Neural cell (in vitro differentiated cells): ENCODE data around the gene FOXRED1. TPM values are rescaled to one million over a fixed set of nuclear protein-coding genes. Genes with fewer than 3 reads are reported as not detected.

Source experiments
- H2AFZ ChIP-seq: fragments of 200-600, 300-800 bp; sonication (generic), shearing (Covaris generic); 2 replicates; pipeline ENCODE4 v1.6.0; 2014; ENCODE audit warnings: low read depth, mild to moderate bottlenecking, antibody characterized with exemption, low read length, moderate library complexity
- H3F3A ChIP-seq: fragments of 200-600 bp; shearing (Covaris generic); 2 replicates; pipeline ENCODE4 v1.6.1; 2016; ENCODE audit warnings: mild to moderate bottlenecking, moderate library complexity, mixed read lengths, antibody characterized with exemption, low read length; ENCODE audit not compliant: insufficient read depth, poor library complexity, severe bottlenecking
- H3K27ac ChIP-seq: fragments of 200-600, 300-800 bp; sonication (generic), shearing (Covaris generic); 2 replicates; pipeline ENCODE4 v1.5.1; 2014; ENCODE audit warnings: mild to moderate bottlenecking, low read length, moderate library complexity
- H3K27me3 ChIP-seq: fragments of 300-800, 200-600 bp; sonication (generic), shearing (Covaris generic); 2 replicates; pipeline ENCODE4 v1.6.0; 2014; ENCODE audit warnings: mild to moderate bottlenecking, low read depth, low read length, moderate library complexity; ENCODE audit not compliant: insufficient read depth
- H3K36me3 ChIP-seq: fragments of 300-800, 200-600 bp; sonication (generic), shearing (Covaris generic); 2 replicates; pipeline ENCODE4 v1.5.1; 2014; ENCODE audit warnings: mild to moderate bottlenecking, antibody characterized with exemption, low read length, moderate library complexity; ENCODE audit not compliant: insufficient read depth
- H3K4me2 ChIP-seq: fragments of 300-800, 200-600 bp; sonication (generic), shearing (Covaris generic); 2 replicates; pipeline ENCODE4 v1.6.0; 2014; ENCODE audit warnings: mild to moderate bottlenecking, low read length
- H3K4me3 ChIP-seq: fragments of 300-800, 200-600 bp; sonication (generic), shearing (Covaris generic); 2 replicates; pipeline ENCODE4 v1.5.1; 2014; ENCODE audit warnings: mild to moderate bottlenecking, low read length, moderate library complexity
- H3K79me2 ChIP-seq: fragments of 200-600 bp; shearing (Covaris generic); replicated peaks from 2 replicates; pipeline ENCODE4 v1.6.0; 2014; ENCODE audit warnings: mild to moderate bottlenecking, low read length, moderate library complexity; ENCODE audit not compliant: insufficient read depth
- H3K9ac ChIP-seq: fragments of 300-800, 200-600 bp; sonication (generic), shearing (Covaris generic); 2 replicates; pipeline ENCODE4 v1.6.1; 2016; ENCODE audit warnings: mild to moderate bottlenecking, low read length, mixed read lengths
- H3K9me2 ChIP-seq: fragments of 200-600 bp; shearing (Covaris generic); 2 replicates; pipeline ENCODE4 v1.6.1; 2016; ENCODE audit warnings: mild to moderate bottlenecking, low read length, mixed read lengths; ENCODE audit not compliant: insufficient read depth
- H3K9me3 ChIP-seq: fragments of 200-600, 300-800 bp; sonication (generic), shearing (Covaris generic); 2 replicates; pipeline ENCODE4 v1.6.1; 2016; ENCODE audit warnings: mild to moderate bottlenecking, mixed run types, low read length, moderate library complexity, mixed read lengths
- H4K20me1 ChIP-seq: fragments of 200-600 bp; shearing (Covaris generic); 2 replicates; pipeline ENCODE4 v1.6.1; 2016; ENCODE audit warnings: mild to moderate bottlenecking, mixed run types; ENCODE audit not compliant: insufficient read depth
- EP300 ChIP-seq: fragments of 450-650 bp; conservative IDR thresholded peaks from 2 replicates; pipeline ENCODE4 v1.6.1; 2014; ENCODE audit warnings: antibody characterized with exemption, mild to moderate bottlenecking, moderate library complexity; ENCODE audit not compliant: poor library complexity, severe bottlenecking
- EZH2 ChIP-seq: fragments of 200-600, 300-800 bp; shearing (Covaris generic), sonication (generic); IDR thresholded peaks from 2 replicates; pipeline ENCODE4 v1.6.1; 2014; ENCODE audit warnings: antibody characterized with exemption, low read length, borderline replicate concordance, mild to moderate bottlenecking; ENCODE audit not compliant: insufficient read depth, poor library complexity, severe bottlenecking
- MXI1 ChIP-seq: fragments of 450-650 bp; conservative IDR thresholded peaks from 2 replicates; pipeline ENCODE4 v1.6.1; 2014; ENCODE audit warnings: antibody characterized with exemption, mild to moderate bottlenecking; ENCODE audit not compliant: poor library complexity, severe bottlenecking
- POLR2AphosphoS5 ChIP-seq: IDR thresholded peaks from 2 replicates; pipeline ENCODE4 v1.6.1; 2012
- RAD21 ChIP-seq: fragments of 450-650 bp; conservative IDR thresholded peaks from 2 replicates; pipeline ENCODE4 v1.6.1; 2014; ENCODE audit warnings: antibody characterized with exemption, mild to moderate bottlenecking, moderate library complexity
- SMC3 ChIP-seq: fragments of 450-650 bp; conservative IDR thresholded peaks from 2 replicates; pipeline ENCODE4 v1.6.1; 2014; ENCODE audit warnings: antibody characterized with exemption, mild to moderate bottlenecking, moderate library complexity; ENCODE audit not compliant: poor library complexity
- TAF1 ChIP-seq: IDR thresholded peaks from 2 replicates; pipeline ENCODE4 v1.6.1; 2012; ENCODE audit warnings: low read depth
- polyA plus RNA-seq: library from polyadenylated mRNA; depleted of rRNA; stranded (reverse); fragments of >200 nt; gene quantifications from 2 replicates; pipeline ENCODE4 v1.2.3, GENCODE V29; 2014
- TF ChIP-seq, protein P1 (sequence below): IDR thresholded peaks from 2 replicates; pipeline ENCODE4 v1.6.1; 2012; ENCODE audit warnings: borderline replicate concordance
- TF ChIP-seq, protein P2 (sequence below): fragments of 450-650 bp; IDR thresholded peaks from 2 replicates; pipeline ENCODE4 v1.5.1; 2014; ENCODE audit warnings: antibody characterized with exemption, mild to moderate bottlenecking, moderate library complexity; ENCODE audit not compliant: poor library complexity, severe bottlenecking

Gene FOXRED1
- polyA plus RNA-seq, 1 donor from 2014 or later = 77.3 TPM

DNA sequence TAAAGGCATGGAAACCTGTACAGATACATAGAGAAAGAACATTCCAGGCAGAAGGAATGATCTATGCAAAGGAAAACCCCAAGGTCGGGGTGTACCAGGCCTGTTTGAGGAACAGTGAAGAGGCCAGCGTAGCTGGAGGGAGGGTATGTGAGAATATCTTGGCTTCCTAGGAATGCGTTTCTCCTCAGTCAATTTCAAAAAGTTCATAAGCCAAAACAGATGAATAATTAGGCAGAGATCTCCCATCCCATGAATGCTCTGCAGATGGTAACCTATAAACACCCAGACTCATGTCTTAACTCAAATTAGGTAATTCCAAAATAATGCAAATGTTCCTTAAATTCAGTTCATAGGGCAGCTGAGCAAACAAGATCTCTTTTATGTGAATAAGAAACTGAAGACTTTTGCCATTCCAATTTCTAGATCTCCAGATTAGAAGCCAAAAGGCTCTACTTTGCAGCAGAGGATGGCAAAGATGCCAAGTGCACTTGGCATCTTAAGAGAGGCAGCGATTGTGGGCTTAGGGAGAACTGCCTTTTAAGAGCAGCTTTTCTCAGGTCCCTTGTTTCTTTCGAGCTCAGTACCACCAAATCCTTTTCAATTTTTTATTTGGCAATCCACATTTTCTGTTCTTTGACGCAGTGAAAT is 44.2 kb upstream of the FOXRED1 start:
- Histone ChIP-seq H3K79me2 (peaks cover 8% of the 10 kb centered on the region), H3K4me3 (no peak overlapping the region), H3K9ac (no peak overlapping the region), H3K27ac (no peak overlapping the region), H3K4me2 (no peak overlapping the region), H2AFZ (no peak overlapping the region), H3K9me2 (no peaks in the 10 kb centered on the region), H3F3A (no peaks in the 10 kb centered on the region), H3K9me3 (no peaks in the 10 kb centered on the region), H3K36me3 (no peaks in the 10 kb centered on the region), H3K27me3 (no peaks in the 10 kb centered on the region), H4K20me1 (no peaks in the 10 kb centered on the region)
- TF ChIP-seq RAD21 (no peak), POLR2AphosphoS5 (no peak)

DNA sequence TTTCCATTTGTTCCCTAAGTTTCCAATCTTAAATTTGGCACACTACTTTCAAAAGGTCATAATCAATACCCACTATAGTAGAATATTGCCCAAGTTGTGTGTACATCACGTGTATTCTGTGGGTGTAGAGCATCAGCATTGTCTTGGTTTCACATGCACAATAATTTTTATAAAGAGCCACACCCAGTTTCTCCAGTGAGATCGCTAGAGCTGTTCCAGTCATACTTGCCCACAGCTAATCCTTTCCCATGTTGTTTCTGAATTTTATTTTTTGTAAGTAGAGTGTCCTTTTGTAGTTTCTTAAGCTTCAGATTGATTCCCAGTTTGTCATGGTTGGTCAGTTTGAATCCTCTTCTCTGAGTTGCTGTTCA is 43.7 kb upstream of the FOXRED1 start:
- Histone ChIP-seq H3K27me3 (no peaks in the 10 kb centered on the region), H3K79me2 (peaks cover 3% of the 10 kb centered on the region), H2AFZ (no peak overlapping the region), H3K9ac (no peak overlapping the region), H3K4me2 (no peak overlapping the region), H4K20me1 (no peaks in the 10 kb centered on the region), H3K36me3 (no peaks in the 10 kb centered on the region), H3K4me3 (no peak overlapping the region), H3K9me3 (no peaks in the 10 kb centered on the region), H3F3A (no peaks in the 10 kb centered on the region), H3K9me2 (no peaks in the 10 kb centered on the region), H3K27ac (no peak overlapping the region)
- no peak for TF ChIP-seq EZH2
- no peak for TF ChIP-seq TAF1
- TF ChIP-seq POLR2AphosphoS5 = no peak
- TF ChIP-seq EP300 = no peak
- no peak for TF ChIP-seq SMC3
- no peak for TF ChIP-seq MXI1
- TF ChIP-seq, protein P1, sequence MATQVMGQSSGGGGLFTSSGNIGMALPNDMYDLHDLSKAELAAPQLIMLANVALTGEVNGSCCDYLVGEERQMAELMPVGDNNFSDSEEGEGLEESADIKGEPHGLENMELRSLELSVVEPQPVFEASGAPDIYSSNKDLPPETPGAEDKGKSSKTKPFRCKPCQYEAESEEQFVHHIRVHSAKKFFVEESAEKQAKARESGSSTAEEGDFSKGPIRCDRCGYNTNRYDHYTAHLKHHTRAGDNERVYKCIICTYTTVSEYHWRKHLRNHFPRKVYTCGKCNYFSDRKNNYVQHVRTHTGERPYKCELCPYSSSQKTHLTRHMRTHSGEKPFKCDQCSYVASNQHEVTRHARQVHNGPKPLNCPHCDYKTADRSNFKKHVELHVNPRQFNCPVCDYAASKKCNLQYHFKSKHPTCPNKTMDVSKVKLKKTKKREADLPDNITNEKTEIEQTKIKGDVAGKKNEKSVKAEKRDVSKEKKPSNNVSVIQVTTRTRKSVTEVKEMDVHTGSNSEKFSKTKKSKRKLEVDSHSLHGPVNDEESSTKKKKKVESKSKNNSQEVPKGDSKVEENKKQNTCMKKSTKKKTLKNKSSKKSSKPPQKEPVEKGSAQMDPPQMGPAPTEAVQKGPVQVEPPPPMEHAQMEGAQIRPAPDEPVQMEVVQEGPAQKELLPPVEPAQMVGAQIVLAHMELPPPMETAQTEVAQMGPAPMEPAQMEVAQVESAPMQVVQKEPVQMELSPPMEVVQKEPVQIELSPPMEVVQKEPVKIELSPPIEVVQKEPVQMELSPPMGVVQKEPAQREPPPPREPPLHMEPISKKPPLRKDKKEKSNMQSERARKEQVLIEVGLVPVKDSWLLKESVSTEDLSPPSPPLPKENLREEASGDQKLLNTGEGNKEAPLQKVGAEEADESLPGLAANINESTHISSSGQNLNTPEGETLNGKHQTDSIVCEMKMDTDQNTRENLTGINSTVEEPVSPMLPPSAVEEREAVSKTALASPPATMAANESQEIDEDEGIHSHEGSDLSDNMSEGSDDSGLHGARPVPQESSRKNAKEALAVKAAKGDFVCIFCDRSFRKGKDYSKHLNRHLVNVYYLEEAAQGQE = no peak
- TF ChIP-seq RAD21 = no peak
- TF ChIP-seq, protein P2, sequence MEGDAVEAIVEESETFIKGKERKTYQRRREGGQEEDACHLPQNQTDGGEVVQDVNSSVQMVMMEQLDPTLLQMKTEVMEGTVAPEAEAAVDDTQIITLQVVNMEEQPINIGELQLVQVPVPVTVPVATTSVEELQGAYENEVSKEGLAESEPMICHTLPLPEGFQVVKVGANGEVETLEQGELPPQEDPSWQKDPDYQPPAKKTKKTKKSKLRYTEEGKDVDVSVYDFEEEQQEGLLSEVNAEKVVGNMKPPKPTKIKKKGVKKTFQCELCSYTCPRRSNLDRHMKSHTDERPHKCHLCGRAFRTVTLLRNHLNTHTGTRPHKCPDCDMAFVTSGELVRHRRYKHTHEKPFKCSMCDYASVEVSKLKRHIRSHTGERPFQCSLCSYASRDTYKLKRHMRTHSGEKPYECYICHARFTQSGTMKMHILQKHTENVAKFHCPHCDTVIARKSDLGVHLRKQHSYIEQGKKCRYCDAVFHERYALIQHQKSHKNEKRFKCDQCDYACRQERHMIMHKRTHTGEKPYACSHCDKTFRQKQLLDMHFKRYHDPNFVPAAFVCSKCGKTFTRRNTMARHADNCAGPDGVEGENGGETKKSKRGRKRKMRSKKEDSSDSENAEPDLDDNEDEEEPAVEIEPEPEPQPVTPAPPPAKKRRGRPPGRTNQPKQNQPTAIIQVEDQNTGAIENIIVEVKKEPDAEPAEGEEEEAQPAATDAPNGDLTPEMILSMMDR = no peak
